IMR-90 (cell line): Measurements from ENCODE around the gene GPR132.

Experiments used
- CTCF ChIP-seq: conservative IDR thresholded peaks from 2 replicates; pipeline ENCODE4 v1.5.1; 2012; ENCODE audit warnings: mild to moderate bottlenecking, low read depth, low read length, improper control_type of control experiment
- POLR2A ChIP-seq: IDR thresholded peaks from 2 replicates; pipeline ENCODE4 v1.6.1; 2012; ENCODE audit warnings: mild to moderate bottlenecking, low read depth, low read length
- RAD21 ChIP-seq: IDR thresholded peaks from 2 replicates; pipeline ENCODE4 v1.6.1; 2012; ENCODE audit warnings: low read length, improper control_type of control experiment
- RCOR1 ChIP-seq: IDR thresholded peaks from 2 replicates; pipeline ENCODE4 v1.6.1; 2012; ENCODE audit warnings: mild to moderate bottlenecking, low read length, improper control_type of control experiment; ENCODE audit not compliant: insufficient replicate concordance
- SMC3 ChIP-seq: fragments of 150-350 bp; IDR thresholded peaks from 2 replicates; pipeline ENCODE4 v1.6.1; 2016; ENCODE audit warnings: low read depth, mild to moderate bottlenecking, antibody characterized with exemption, low read length, moderate library complexity

GRCh38 chr14:105055736-105056302 is 9.4 kb downstream of the GPR132 start:
- TF ChIP-seq POLR2A (no peak), RCOR1 (no peak), RAD21 (no peak), CTCF (no peak), SMC3 (no peak)
